Endothelial cell of umbilical vein (primary cell): ENCODE results near the gene CEP164. TPM values are rescaled to one million over a fixed set of nuclear protein-coding genes. Genes with fewer than 3 reads are reported as not detected.

Experiments used
- BruUV-seq: library from RNA; stranded (reverse); fragments of 400-500 nt; replicated peaks from 2 replicates; lab custom pipeline; 2021; lab: Mats Ljungman, UMichigan
- CTCF ChIA-PET: fragments of 300-600, 350-600 bp; sonication (Branson Sonifier 250); formaldehyde crosslinking; loops from one replicate; lab custom pipeline; 2021; ENCODE audit warnings: antibody characterized with exemption, inconsistent platforms; lab: Charles Lee
- POLR2A ChIA-PET: fragments of 300-600, 350-600 bp; sonication (Branson Sonifier 250); formaldehyde crosslinking; loops from one replicate; lab custom pipeline; 2021; ENCODE audit warnings: antibody characterized with exemption, inconsistent platforms; lab: Charles Lee
- DNase-seq: peaks from one replicate; pipeline ENCODE4 v3.0.0-alpha.2; 2011; ENCODE audit warnings: low read depth, low spot score
- FAIRE-seq: peaks from 2 replicates; lab custom pipeline; 2011; peaks lifted over from hg19 to GRCh38; lab: Jason Lieb, UNC
- H2AFZ ChIP-seq: 2 replicates; pipeline ENCODE4 v1.6.0; 2012; ENCODE audit warnings: low read depth, low read length, control low read depth, inconsistent platforms
- H3K27ac ChIP-seq: 2 replicates; pipeline ENCODE4 v1.5.1; 2011; ENCODE audit warnings: low read depth, mild to moderate bottlenecking, control low read depth, low read length, moderate library complexity; ENCODE audit not compliant: insufficient read depth
- H3K27me3 ChIP-seq, 2 experiments: 2 replicates each; pipeline versions ENCODE4 v1.6.0 to v1.6.1; 2011; ENCODE audit warnings: low read length in 2 of 2, mixed read lengths in 1 of 2; ENCODE audit not compliant: control insufficient read depth in 2 of 2, insufficient read depth in 2 of 2
- H3K36me3 ChIP-seq, 2 experiments: 2 replicates in 1 of 2; 3 replicates in 1 of 2; pipeline ENCODE4 v1.5.1; 2011; ENCODE audit warnings: low read length in 2 of 2, mild to moderate bottlenecking in 1 of 2, moderate library complexity in 1 of 2; ENCODE audit not compliant: control insufficient read depth in 2 of 2, insufficient read depth in 2 of 2; ENCODE audit errors: extremely low read depth in 1 of 2
- H3K4me1 ChIP-seq: 3 replicates; pipeline ENCODE4 v1.5.1; 2011; ENCODE audit warnings: mild to moderate bottlenecking, low read length; ENCODE audit not compliant: control insufficient read depth, insufficient read depth; ENCODE audit errors: extremely low read depth
- H3K4me2 ChIP-seq: 2 replicates; pipeline ENCODE4 v1.6.1; 2011; ENCODE audit warnings: low read length, control low read depth, mixed read lengths; ENCODE audit not compliant: insufficient read depth
- H3K4me3 ChIP-seq, 3 experiments: fragments of 200-600 bp in 1 of 3; sonication (generic), shearing (Covaris generic) in 1 of 3; replicated peaks in 1 of 3; 2 replicates each; pipeline ENCODE4 v1.5.1; 2011 to 2016; ENCODE audit warnings: control low read depth in 3 of 3, low read length in 3 of 3, mild to moderate bottlenecking in 2 of 3, inconsistent platforms in 1 of 3, low read depth in 1 of 3, moderate library complexity in 1 of 3; ENCODE audit not compliant: insufficient read depth in 1 of 3
- H3K79me2 ChIP-seq: 2 replicates; pipeline ENCODE4 v1.6.0; 2012; ENCODE audit warnings: low read length, inconsistent platforms; ENCODE audit not compliant: control insufficient read depth, insufficient read depth
- H3K9ac ChIP-seq: replicated peaks from 2 replicates; pipeline ENCODE3; 2011; ENCODE audit warnings: low read length, control low read depth; ENCODE audit not compliant: insufficient read depth; ENCODE audit errors: extremely low read depth
- H3K9me1 ChIP-seq: replicated peaks from 3 replicates; pipeline ENCODE4 v1.6.0; 2011; ENCODE audit warnings: mild to moderate bottlenecking, low read length; ENCODE audit not compliant: control insufficient read depth, insufficient read depth; ENCODE audit errors: extremely low read depth
- H3K9me3 ChIP-seq: replicated peaks from 2 replicates; pipeline ENCODE4 v1.5.1; 2012; ENCODE audit warnings: low read length, inconsistent platforms; ENCODE audit not compliant: control insufficient read depth, insufficient read depth
- H4K20me1 ChIP-seq: replicated peaks from 2 replicates; pipeline ENCODE3; 2011; ENCODE audit warnings: mild to moderate bottlenecking, low read length; ENCODE audit not compliant: control insufficient read depth, insufficient read depth; ENCODE audit errors: extremely low read depth
- EZH2 ChIP-seq: IDR thresholded peaks from 2 replicates; pipeline ENCODE4 v1.6.1; 2012; ENCODE audit warnings: borderline replicate concordance, low read depth, mild to moderate bottlenecking, moderate library complexity, low read length, inconsistent platforms; ENCODE audit not compliant: severe bottlenecking
- FOS ChIP-seq: IDR thresholded peaks from 2 replicates; pipeline ENCODE4 v1.6.1; 2011; ENCODE audit warnings: mild to moderate bottlenecking, low read length, moderate library complexity, borderline replicate concordance; ENCODE audit not compliant: insufficient read depth
- GATA2 ChIP-seq: IDR thresholded peaks from 2 replicates; pipeline ENCODE4 v1.7.0; 2011; ENCODE audit warnings: low read depth, mild to moderate bottlenecking, moderate library complexity, mixed read lengths, low read length; ENCODE audit not compliant: insufficient read length, insufficient read depth
- JUN ChIP-seq: IDR thresholded peaks from 2 replicates; pipeline ENCODE4 v1.6.1; 2011; ENCODE audit warnings: borderline replicate concordance, low read depth; ENCODE audit not compliant: insufficient read length, insufficient read depth
- MYC ChIP-seq: IDR thresholded peaks from one replicate; pipeline ENCODE4 v1.6.1; 2011; ENCODE audit warnings: mild to moderate bottlenecking, low read depth, low read length
- POLR2A ChIP-seq: IDR thresholded peaks from 2 replicates; pipeline ENCODE4 v1.6.1; 2012; ENCODE audit warnings: low read depth, mild to moderate bottlenecking, control low read depth, low read length
- POLR2AphosphoS5 ChIP-seq: IDR thresholded peaks from 2 replicates; pipeline ENCODE4 v1.6.1; 2012; ENCODE audit warnings: low read depth, mild to moderate bottlenecking, control low read depth, low read length, moderate library complexity; ENCODE audit not compliant: insufficient read depth
- dilution Hi-C: fragments of 300-500 bp; cut with MboI; formaldehyde crosslinking; loops from one replicate; pipeline ENCODE4 v1.15.0; 2019; ENCODE audit warnings: low sequenced_read_pairs; ENCODE audit not compliant: extremely low pct_ligation_motif_present
- intact Hi-C: fragments of 100-400 bp; cut with micrococcal nuclease; formaldehyde crosslinking; loops from one replicate; pipeline ENCODE4 v1.10.0; 2022
- polyA plus RNA-seq, 4 experiments: library from polyadenylated mRNA; depleted of rRNA in 3 of 4; stranded (reverse) in 3 of 4; unstranded in 1 of 4; fragments of >200 nt; gene quantifications; 2 replicates each; pipeline versions ENCODE4 v1.2.1 to v1.2.3, GENCODE V29; 2011 to 2012; ENCODE audit warnings: missing spikeins in 1 of 4
- total RNA-seq: library from RNA; stranded (reverse); gene quantifications from 2 replicates; pipeline ENCODE4 v1.2.3, GENCODE V29; 2021
- TF ChIP-seq, protein P1 (sequence below): IDR thresholded peaks from 2 replicates; pipeline ENCODE4 v1.6.1; 2011; ENCODE audit not compliant: insufficient read depth, insufficient read length
- TF ChIP-seq, protein P2 (sequence below), 2 donors: IDR thresholded peaks; 1 replicate in 1 of 2; 2 replicates in 1 of 2; pipeline ENCODE4 v1.5.1; 2011; ENCODE audit warnings: low read length in 2 of 2, mild to moderate bottlenecking in 2 of 2, moderate library complexity in 2 of 2, control low read depth in 1 of 2, inconsistent platforms in 1 of 2, low read depth in 1 of 2; ENCODE audit not compliant: insufficient read depth in 1 of 2; ENCODE audit errors: extremely low read depth in 1 of 2

CEP164 gene
- total and polyA plus RNA-seq, 2 donors (not counting 3 experiments of a cell fraction or from before 2014, with no cell fraction given), result 22.7 to 48.4 TPM

DNA sequence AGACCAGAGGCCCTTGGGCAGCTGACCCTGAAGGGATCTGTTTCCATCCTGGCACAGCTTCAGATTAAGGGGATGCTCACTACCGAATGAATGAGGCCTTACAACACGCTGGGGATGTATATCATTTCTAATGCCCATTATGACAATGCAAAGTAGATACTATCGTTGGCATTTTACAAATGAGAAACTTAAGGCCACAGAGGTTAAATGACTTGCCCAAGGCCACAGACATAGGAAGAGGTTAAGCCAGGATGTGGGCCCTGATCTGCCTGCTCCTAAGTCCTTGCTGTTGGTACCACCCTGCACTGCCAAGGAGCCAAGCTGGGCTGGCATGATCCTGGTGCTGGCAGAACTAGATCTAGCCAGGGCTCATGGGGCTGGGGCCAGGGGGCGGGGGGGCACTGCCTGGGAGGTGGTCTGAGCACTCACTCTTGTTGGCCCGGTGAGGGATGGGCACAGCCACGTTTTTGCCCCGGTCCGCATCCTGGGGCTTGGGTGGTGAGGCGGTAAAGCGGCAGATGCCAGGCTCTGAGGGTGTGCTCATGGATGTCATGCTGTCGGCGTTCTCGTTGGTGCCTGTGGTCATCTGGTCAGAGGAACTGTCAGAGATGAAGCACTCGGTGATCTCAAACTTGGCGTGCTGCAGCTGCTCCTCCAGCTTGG lies 102.8 kb downstream of the CEP164 start:
- no TSS peak for BruUV-seq
- no peaks in the 10 kb centered on the region for H3K9me3 ChIP-seq
- no peaks in the 10 kb centered on the region for H3K36me3 ChIP-seq
- ChIA-PET POLR2A (no interaction called here), CTCF (no interaction called here)
- no peak overlapping the region for H2AFZ ChIP-seq
- H3K27ac ChIP-seq, result no peak overlapping the region
- TF ChIP-seq, protein P1, sequence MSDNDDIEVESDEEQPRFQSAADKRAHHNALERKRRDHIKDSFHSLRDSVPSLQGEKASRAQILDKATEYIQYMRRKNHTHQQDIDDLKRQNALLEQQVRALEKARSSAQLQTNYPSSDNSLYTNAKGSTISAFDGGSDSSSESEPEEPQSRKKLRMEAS, result no peak
- TF ChIP-seq, protein P2, sequence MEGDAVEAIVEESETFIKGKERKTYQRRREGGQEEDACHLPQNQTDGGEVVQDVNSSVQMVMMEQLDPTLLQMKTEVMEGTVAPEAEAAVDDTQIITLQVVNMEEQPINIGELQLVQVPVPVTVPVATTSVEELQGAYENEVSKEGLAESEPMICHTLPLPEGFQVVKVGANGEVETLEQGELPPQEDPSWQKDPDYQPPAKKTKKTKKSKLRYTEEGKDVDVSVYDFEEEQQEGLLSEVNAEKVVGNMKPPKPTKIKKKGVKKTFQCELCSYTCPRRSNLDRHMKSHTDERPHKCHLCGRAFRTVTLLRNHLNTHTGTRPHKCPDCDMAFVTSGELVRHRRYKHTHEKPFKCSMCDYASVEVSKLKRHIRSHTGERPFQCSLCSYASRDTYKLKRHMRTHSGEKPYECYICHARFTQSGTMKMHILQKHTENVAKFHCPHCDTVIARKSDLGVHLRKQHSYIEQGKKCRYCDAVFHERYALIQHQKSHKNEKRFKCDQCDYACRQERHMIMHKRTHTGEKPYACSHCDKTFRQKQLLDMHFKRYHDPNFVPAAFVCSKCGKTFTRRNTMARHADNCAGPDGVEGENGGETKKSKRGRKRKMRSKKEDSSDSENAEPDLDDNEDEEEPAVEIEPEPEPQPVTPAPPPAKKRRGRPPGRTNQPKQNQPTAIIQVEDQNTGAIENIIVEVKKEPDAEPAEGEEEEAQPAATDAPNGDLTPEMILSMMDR (IDR thresholded peaks at IDR 0.05; ENCODE audit: extremely low read depth in 1 of 2, insufficient read depth in 1 of 2, low read depth in 1 of 2, low read length in 2 of 2), result no peak
- no peak for TF ChIP-seq POLR2AphosphoS5
- no peak for TF ChIP-seq JUN
- no peak for TF ChIP-seq FOS
- no peak for TF ChIP-seq POLR2A
- no peak for TF ChIP-seq EZH2
- TF ChIP-seq GATA2, result no peak
- no peak for TF ChIP-seq MYC
- no peaks in the 10 kb centered on the region for H3K27me3 ChIP-seq
- H3K79me2 ChIP-seq, result no peaks in the 10 kb centered on the region
- no peaks in the 10 kb centered on the region for H3K9me1 ChIP-seq
- no peak overlapping the region for H3K9ac ChIP-seq
- DNase-seq, result no peak
- no peak overlapping the region for H3K4me2 ChIP-seq
- H4K20me1 ChIP-seq, result no peaks in the 10 kb centered on the region
- dilution Hi-C loops, result no loop called here
- intact Hi-C loops, result no loop called here
- no peak overlapping the region for H3K4me3 ChIP-seq
- H3K4me1 ChIP-seq, result no peaks in the 10 kb centered on the region
- no peak for FAIRE-seq
